Measurements from ENCODE around the gene SULT4A1.

The SULT4A1 gene

GRCh38 chr22:43783777-43784176 is 78.5 kb downstream of the SULT4A1 start:
- Mint-ChIP-seq H3K27me3 (peaks cover 7% of the 10 kb centered on the region), H3K27ac (no peak overlapping the region), H3K4me3 (no peak overlapping the region), H3K36me3 (ENCODE audit: low read depth) (no peaks in the 10 kb centered on the region), H3K9me3 (no peaks in the 10 kb centered on the region), H3K4me1 (ENCODE audit: low read depth) (no peaks in the 10 kb centered on the region)
- intact Hi-C loops (cut with micrococcal nuclease), result no loop called here

GRCh38 chr22:43782448-43782847 is 79.9 kb downstream of the SULT4A1 start:
- H3K27ac Mint-ChIP-seq, result no peak overlapping the region
- no peaks in the 10 kb centered on the region for H3K9me3 Mint-ChIP-seq
- H3K36me3 Mint-ChIP-seq (ENCODE audit: low read depth), result no peaks in the 10 kb centered on the region
- no peak overlapping the region for H3K4me3 Mint-ChIP-seq
- H3K27me3 Mint-ChIP-seq, result peaks cover 7% of the 10 kb centered on the region
- H3K4me1 Mint-ChIP-seq (ENCODE audit: low read depth), result peaks cover 3% of the 10 kb centered on the region
- intact Hi-C loops (cut with micrococcal nuclease), result no loop called here

GRCh38 chr22:43777286-43777685 is 85.0 kb downstream of the SULT4A1 start:
- no peaks in the 10 kb centered on the region for H3K36me3 Mint-ChIP-seq (ENCODE audit: low read depth)
- peaks cover 5% of the 10 kb centered on the region for H3K27me3 Mint-ChIP-seq
- H3K4me3 Mint-ChIP-seq, result no peak overlapping the region
- H3K4me1 Mint-ChIP-seq (ENCODE audit: low read depth), result peaks cover 12% of the 10 kb centered on the region
- no peak overlapping the region for H3K27ac Mint-ChIP-seq
- intact Hi-C loops (cut with micrococcal nuclease), result no loop called here
- no peaks in the 10 kb centered on the region for H3K9me3 Mint-ChIP-seq

- no peak overlapping the region for H3K27ac Mint-ChIP-seq
- peaks cover 5% of the 10 kb centered on the region for H3K27me3 Mint-ChIP-seq
- H3K4me3 Mint-ChIP-seq, result no peak overlapping the region
- no peaks in the 10 kb centered on the region for H3K9me3 Mint-ChIP-seq
- intact Hi-C loops (cut with micrococcal nuclease), result no loop called here
- peaks cover 12% of the 10 kb centered on the region for H3K4me1 Mint-ChIP-seq (ENCODE audit: low read depth)
- no peaks in the 10 kb centered on the region for H3K36me3 Mint-ChIP-seq (ENCODE audit: low read depth)
Observed at GRCh38 chr22:43776081-43776670, 86.1 kb downstream of the SULT4A1 start.

All from dendritic cell treated with granulocyte-macrophage colony-stimulating factor and Interleukin-4, amounts not matched to agents 40 ng/mL and 50 ng/mL, for 4 days (primary cell).